Fibroblast of lung (primary cell): ENCODE measurements around the gene DPP4. TPM values are rescaled to one million over a fixed set of nuclear protein-coding genes. Genes with fewer than 3 reads are reported as not detected.
A peak's percentile ranks its signal among the peaks of the same experiment; 100 is the strongest.

Source experiments
- DNase-seq, 2 donors: peaks; one replicate each; pipeline versions ENCODE4 v3.0.0 to v3.0.0-alpha.2; 2010; ENCODE audit warnings: low read depth in 2 of 2
- H2AFZ ChIP-seq: 2 replicates; pipeline ENCODE4 v1.5.1; 2012; ENCODE audit warnings: low read length, control low read depth, inconsistent platforms
- H3K27ac ChIP-seq: 2 replicates; pipeline ENCODE4 v1.5.1; 2011; ENCODE audit warnings: low read length, control low read depth; ENCODE audit not compliant: insufficient read depth
- H3K27me3 ChIP-seq: 2 replicates; pipeline ENCODE4 v1.5.1; 2011; ENCODE audit warnings: mild to moderate bottlenecking, low read length; ENCODE audit not compliant: control insufficient read depth, insufficient read depth
- H3K36me3 ChIP-seq: 2 replicates; pipeline ENCODE4 v1.5.1; 2011; ENCODE audit warnings: low read length; ENCODE audit not compliant: control insufficient read depth, insufficient read depth
- H3K4me1 ChIP-seq: 2 replicates; pipeline ENCODE4 v1.5.1; 2011; ENCODE audit warnings: low read length; ENCODE audit not compliant: control insufficient read depth, insufficient read depth; ENCODE audit errors: extremely low read depth
- H3K4me2 ChIP-seq: 2 replicates; pipeline ENCODE4 v1.5.1; 2011; ENCODE audit warnings: low read length, control low read depth; ENCODE audit not compliant: insufficient read depth; ENCODE audit errors: extremely low read depth
- H3K4me3 ChIP-seq, 4 experiments: fragments of 200-600 bp in 1 of 4; sonication (generic) in 1 of 4; replicated peaks in 1 of 4; 2 replicates each; pipeline ENCODE4 v1.5.1; 2011 to 2016; ENCODE audit warnings: low read length in 4 of 4, low read depth in 3 of 4, mild to moderate bottlenecking in 3 of 4, control low read depth in 2 of 4, inconsistent platforms in 1 of 4, mixed read lengths in 1 of 4; ENCODE audit not compliant: insufficient read depth in 1 of 4; ENCODE audit errors: control extremely low read depth in 1 of 4
- H3K79me2 ChIP-seq: 2 replicates; pipeline ENCODE4 v1.5.1; 2012; ENCODE audit warnings: mild to moderate bottlenecking, low read length, inconsistent platforms; ENCODE audit not compliant: control insufficient read depth, insufficient read depth
- H3K9ac ChIP-seq: 2 replicates; pipeline ENCODE4 v1.5.1; 2011; ENCODE audit warnings: mild to moderate bottlenecking, low read length, control low read depth; ENCODE audit not compliant: insufficient read depth
- H3K9me3 ChIP-seq: 2 replicates; pipeline ENCODE4 v1.5.1; 2012; ENCODE audit warnings: low read depth, low read length; ENCODE audit not compliant: control insufficient read depth, insufficient read depth
- H4K20me1 ChIP-seq: 2 replicates; pipeline ENCODE4 v1.5.1; 2011; ENCODE audit warnings: low read length; ENCODE audit not compliant: control insufficient read depth, insufficient read depth; ENCODE audit errors: extremely low read depth
- EZH2 ChIP-seq: IDR thresholded peaks from 2 replicates; pipeline ENCODE4 v1.5.1; 2012; ENCODE audit warnings: low read length, control low read depth, mild to moderate bottlenecking; ENCODE audit errors: missing control alignments
- polyA plus RNA-seq, 2 donors: library from polyadenylated mRNA; depleted of rRNA in 1 of 2; stranded (reverse) in 1 of 2; unstranded in 1 of 2; fragments of >200 nt; gene quantifications; 2 replicates each; pipeline ENCODE4 v1.2.1, GENCODE V29; 2011 to 2012; ENCODE audit warnings: missing spikeins in 1 of 2
- total RNA-seq: library from RNA; depleted of rRNA; stranded (reverse); fragments of >200 nt; gene quantifications from 2 replicates; pipeline ENCODE4 v1.2.1, GENCODE V29; 2014
- TF ChIP-seq, protein P1 (sequence below), 2 donors: IDR thresholded peaks in 1 of 2; conservative IDR thresholded peaks in 1 of 2; 1 replicate in 1 of 2; 2 replicates in 1 of 2; pipeline ENCODE4 v1.5.1; 2011 to 2012; ENCODE audit warnings: low read length in 2 of 2, control low read depth in 1 of 2, inconsistent platforms in 1 of 2, low read depth in 1 of 2, mild to moderate bottlenecking in 1 of 2

The DPP4 gene
- total and polyA plus RNA-seq, 2 donors (not counting 1 experiment from before 2014, with no cell fraction given) = 58.1 to 297 TPM

DNA sequence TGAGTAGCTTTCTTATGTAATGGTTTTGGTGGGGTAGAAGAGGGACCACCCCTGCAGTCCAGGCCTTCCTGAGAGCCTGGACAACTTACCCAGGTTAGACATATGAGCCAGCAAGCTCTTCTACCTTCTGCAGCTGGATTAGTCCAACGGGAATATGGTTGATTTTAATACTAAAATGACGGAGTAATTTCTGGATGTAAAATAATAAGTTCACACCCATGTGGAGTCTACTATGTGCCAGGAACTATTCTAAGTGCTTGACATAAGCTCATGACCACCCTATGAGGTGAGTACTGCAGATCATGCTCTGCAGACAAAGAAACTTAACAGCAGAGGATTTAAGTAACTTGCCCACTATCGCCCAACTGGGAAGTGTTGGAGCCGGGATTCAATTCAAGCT, 45.5 kb downstream of the DPP4 start:
- H3K27ac ChIP-seq = no peak overlapping the region
- no peak for DNase-seq
- H3K79me2 ChIP-seq = no peaks in the 10 kb centered on the region

GRCh38 chr2:162025121-162025911, 48.7 kb downstream of the DPP4 start:
- Histone ChIP-seq H3K9me3 (no peaks in the 10 kb centered on the region), H3K9ac (no peak overlapping the region), H2AFZ (no peak overlapping the region), H3K27me3 (no peaks in the 10 kb centered on the region), H3K4me1 (peaks cover 19% of the 10 kb centered on the region), H3K4me2 (peak overlapping the region; percentile 67), H3K4me3 (no peak overlapping the region), H3K79me2 (no peaks in the 10 kb centered on the region), H4K20me1 (no peaks in the 10 kb centered on the region), H3K36me3 (no peaks in the 10 kb centered on the region), H3K27ac (no peak overlapping the region)
- DNase-seq = peak; percentile 64 to 76
- TF ChIP-seq EZH2 = no peak
- TF ChIP-seq, protein P1, sequence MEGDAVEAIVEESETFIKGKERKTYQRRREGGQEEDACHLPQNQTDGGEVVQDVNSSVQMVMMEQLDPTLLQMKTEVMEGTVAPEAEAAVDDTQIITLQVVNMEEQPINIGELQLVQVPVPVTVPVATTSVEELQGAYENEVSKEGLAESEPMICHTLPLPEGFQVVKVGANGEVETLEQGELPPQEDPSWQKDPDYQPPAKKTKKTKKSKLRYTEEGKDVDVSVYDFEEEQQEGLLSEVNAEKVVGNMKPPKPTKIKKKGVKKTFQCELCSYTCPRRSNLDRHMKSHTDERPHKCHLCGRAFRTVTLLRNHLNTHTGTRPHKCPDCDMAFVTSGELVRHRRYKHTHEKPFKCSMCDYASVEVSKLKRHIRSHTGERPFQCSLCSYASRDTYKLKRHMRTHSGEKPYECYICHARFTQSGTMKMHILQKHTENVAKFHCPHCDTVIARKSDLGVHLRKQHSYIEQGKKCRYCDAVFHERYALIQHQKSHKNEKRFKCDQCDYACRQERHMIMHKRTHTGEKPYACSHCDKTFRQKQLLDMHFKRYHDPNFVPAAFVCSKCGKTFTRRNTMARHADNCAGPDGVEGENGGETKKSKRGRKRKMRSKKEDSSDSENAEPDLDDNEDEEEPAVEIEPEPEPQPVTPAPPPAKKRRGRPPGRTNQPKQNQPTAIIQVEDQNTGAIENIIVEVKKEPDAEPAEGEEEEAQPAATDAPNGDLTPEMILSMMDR (conservative IDR thresholded peaks at IDR 0.05 in 1 of 2, IDR thresholded peaks at IDR 0.05 in 1 of 2; ENCODE audit: low read depth in 1 of 2, low read length in 2 of 2) = no peak

More for the DNA sequence above, 45.5 kb downstream of the DPP4 start:
- Histone ChIP-seq H3K36me3 (no peaks in the 10 kb centered on the region), H3K4me2 (no peak overlapping the region), H4K20me1 (no peaks in the 10 kb centered on the region), H3K4me1 (peaks cover 13% of the 10 kb centered on the region), H3K27me3 (no peaks in the 10 kb centered on the region), H2AFZ (no peak overlapping the region), H3K9ac (no peak overlapping the region), H3K4me3 (no peak overlapping the region), H3K9me3 (no peaks in the 10 kb centered on the region)
- TF ChIP-seq, protein P1 (conservative IDR thresholded peaks at IDR 0.05 in 1 of 2, IDR thresholded peaks at IDR 0.05 in 1 of 2; ENCODE audit: low read depth in 1 of 2, low read length in 2 of 2) = no peak

GRCh38 chr2:162022290-162022945, 51.6 kb downstream of the DPP4 start:
- TF ChIP-seq EZH2 = no peak
- Histone ChIP-seq H3K27ac (no peak overlapping the region), H3K79me2 (no peaks in the 10 kb centered on the region), H4K20me1 (no peaks in the 10 kb centered on the region), H3K9me3 (no peaks in the 10 kb centered on the region), H3K27me3 (no peaks in the 10 kb centered on the region), H3K36me3 (no peaks in the 10 kb centered on the region), H3K4me1 (peaks cover 15% of the 10 kb centered on the region), H3K4me2 (no peak overlapping the region), H2AFZ (no peak overlapping the region), H3K9ac (no peak overlapping the region), H3K4me3 (no peak overlapping the region)
- peak; percentile 50 to 68 for DNase-seq
